Left hindlimb (tissue), 1 donor: Measurements from ENCODE around the gene ZNF618.
"Not testable (repeated sequence)": the region's sequence is repeated elsewhere in the genome, so short reads cannot be mapped to it uniquely, and the experiment has no call there.

Experiments used
- DNase-seq: peaks from one replicate; pipeline ENCODE4 v3.0.0-alpha.2; 2018

ZNF618 gene

GRCh38 chr9:113990975-113991471 is 114.9 kb downstream of the ZNF618 start:
- DNase-seq: no peak

DNA sequence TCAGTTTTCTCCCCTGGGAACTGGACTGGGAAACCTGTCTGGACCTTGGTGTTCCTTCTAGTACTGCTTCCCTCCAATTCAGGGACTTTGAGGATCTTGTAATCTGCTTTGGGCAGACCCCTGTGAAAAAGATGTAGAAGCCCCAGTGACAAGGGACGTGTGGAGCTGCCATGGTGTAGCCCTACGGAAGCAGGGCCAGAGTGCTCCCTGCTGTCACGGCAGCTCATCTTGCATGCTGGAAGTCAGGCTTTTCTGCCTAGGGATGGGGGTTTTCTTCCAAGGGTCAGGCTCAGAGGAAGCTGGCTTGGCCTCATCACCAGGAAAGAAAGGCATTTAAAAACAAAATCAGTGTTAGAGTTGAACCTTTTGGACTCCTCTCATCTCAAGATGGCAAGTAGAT is 115.6 kb downstream of the ZNF618 start:
- DNase-seq: no peak

DNA sequence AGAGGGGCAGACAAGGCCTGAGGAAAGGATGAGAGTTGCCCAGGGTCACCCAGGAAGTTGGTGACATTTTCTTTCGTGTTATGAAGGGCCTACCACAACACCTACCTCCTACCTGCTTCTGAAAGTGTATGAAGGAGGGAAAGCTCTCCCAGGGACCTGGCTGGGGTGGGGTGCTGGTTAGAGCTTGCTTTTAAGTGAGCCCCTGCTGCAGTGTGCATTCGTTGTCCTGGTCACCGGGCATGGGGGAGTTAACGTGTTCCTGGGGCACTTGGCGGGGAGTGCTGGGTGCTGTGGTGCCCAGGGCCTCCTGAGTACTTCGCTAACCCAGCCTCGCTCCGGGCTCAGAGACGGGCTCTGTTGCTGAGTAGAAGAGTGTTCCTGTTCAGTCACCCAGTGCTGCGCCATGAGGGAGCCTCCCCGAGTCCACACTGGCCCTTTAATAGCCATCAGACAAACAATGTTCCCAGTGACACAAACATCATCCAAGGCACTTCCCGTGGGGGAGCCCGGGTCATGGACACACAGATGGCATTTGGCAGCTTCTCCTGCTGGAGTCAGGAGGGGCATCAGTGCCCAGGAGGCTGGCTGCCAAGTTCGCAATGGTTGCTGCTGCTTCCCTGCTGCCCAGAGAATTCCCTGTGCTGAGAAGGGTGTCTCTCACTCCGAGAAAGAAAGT is 116.3 kb downstream of the ZNF618 start:
- no peak for DNase-seq

DNA sequence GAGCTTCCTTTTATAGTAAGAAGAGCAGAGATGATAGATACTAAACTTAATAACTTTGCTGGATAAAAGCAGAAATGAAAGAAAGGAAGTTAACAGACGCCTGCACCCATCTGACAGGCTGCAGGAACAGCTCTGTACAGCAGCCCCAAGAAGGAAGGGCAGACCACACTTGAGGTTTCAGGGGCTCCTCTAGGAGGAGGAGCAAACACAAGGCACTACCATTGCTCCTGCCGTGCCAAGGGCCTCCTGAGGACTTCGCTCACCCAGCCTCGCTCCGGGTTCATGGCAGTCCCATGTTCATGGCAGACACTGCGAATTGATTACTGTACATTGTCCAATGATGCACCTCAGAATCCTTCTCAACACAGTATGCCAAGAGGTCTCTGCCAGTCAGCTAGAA is 116.9 kb downstream of the ZNF618 start:
- no peak for DNase-seq

GRCh38 chr9:113993838-113994540 is 117.9 kb downstream of the ZNF618 start:
- peak; percentile 88 for DNase-seq

DNA sequence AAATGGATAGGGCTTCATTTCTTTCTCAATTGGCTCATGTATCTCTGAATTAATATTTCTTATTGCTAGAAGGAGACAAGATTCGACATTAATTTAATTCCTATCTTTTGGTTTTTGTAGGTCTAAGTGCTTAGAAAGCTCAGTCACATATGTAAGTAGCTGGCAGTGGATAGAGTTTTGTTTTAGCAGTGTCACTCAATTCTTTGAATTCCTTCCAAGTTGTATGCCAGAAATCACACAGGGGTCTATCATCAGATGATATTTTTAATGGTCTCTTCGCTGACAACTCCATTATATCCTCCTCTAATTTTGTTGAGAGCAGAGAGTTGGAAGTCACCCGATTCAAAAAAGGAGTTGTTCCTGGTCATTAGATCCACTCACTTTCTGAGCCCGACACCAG is 119.3 kb downstream of the ZNF618 start:
- no peak for DNase-seq

GRCh38 chr9:113995963-113996362 is 119.9 kb downstream of the ZNF618 start:
- no peak for DNase-seq

- DNase-seq: no peak
Observed at GRCh38 chr9:113996531-113997001, 120.5 kb downstream of the ZNF618 start.

DNA sequence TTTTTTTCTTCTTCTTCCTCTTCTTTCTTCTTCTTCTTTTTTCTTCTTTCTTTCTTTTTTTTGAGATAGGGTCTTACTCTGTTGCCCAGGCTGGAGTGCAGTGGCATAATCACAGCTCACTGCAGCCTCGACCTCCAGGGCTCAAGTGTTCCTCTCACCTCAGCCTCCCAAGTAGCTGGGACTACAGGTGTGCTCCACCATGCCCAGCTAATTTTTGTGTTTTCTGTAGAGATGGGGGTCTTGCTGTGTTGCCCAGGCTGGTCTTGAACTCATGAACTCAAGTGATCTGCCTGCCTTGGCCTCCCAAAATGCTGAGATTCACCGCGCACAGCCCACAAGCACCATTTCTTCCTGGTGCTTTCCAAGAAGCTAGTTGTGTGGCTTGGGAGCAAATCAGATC is 121.0 kb downstream of the ZNF618 start:
- DNase-seq: not testable (repeated sequence)

- DNase-seq: no peak
Observed at GRCh38 chr9:113997610-113998009, 121.5 kb downstream of the ZNF618 start.

GRCh38 chr9:113998114-113998513 is 122.0 kb downstream of the ZNF618 start:
- no peak for DNase-seq

DNA sequence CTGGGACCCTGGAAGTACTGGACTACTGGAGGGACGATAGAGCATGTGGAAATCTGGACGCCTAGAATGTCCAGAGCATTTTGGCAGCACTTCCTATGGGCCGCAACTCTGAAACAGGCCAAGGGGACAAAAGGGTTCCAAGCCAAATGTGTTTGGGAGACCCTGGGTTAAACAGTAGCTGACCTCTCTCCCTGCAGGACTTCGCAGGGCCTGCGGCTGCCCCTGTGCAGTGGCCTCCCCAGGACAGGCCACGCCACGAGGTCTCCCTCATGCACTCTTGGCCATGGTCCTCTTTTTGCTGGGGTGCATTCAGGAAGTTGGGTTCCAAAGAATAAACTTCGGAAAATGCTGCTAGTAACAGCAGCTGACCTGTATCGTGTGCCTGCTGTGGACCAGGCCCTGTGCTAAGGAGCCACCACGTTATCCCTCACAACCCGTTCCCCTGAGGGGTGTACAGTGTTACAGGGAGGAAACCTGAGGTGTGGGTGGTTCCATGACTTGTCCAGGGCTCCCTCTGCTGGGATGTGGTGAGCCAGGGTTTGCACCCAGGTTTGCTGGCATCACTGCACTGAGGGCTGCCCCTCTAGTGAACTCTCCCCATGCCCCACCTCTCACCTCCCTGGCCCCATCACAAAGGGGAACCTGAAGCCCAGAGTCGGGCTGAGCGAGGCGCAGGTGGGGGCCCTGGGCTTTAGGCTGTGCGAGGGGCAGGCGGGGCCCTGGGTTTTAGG is 122.6 kb downstream of the ZNF618 start:
- DNase-seq: no peak

DNA sequence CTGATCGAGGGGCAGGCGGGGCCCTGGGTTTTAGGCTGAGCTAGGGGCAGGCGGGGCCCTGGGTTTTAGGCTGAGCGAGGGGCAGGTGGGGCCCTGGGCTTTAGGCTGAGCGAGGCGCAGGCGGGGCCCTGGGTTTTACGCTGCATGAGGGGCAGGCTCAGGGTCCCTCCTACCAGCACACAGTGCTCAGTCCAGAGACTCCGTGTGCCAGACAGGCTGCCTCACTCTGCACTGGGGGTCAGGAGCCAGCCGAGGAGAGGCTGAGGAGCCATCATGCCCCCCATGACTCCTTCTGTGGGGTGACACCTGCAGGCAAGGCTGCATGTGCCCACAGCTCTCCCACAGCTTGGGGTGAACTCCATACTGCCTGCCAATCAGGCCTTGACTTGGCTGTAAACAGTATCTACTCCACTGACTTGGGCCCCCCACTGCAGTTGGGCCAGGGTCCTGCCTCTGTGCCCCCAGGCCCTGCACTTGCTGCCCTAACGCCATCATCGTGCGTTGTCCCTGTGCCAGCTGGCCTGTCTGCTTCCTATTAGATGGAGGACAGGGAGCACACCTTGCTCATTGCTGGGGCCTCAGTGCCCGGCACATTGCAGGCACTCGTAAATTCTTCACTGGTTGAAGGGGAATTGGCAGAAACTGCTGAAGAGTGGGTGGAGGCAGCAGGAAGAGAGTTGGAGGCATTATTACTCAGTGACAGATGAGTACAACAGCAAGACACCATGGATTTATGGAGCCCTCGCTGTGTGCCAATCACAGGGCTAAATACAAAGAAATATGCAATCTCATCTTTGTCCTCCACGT is 123.3 kb downstream of the ZNF618 start:
- no peak for DNase-seq

- DNase-seq: no peak
Observed at GRCh38 chr9:114000063-114000454, 124.0 kb downstream of the ZNF618 start.

- DNase-seq: no peak
Observed at GRCh38 chr9:114000671-114001409, 124.7 kb downstream of the ZNF618 start.

GRCh38 chr9:114001410-114001685 is 125.2 kb downstream of the ZNF618 start:
- no peak for DNase-seq

DNA sequence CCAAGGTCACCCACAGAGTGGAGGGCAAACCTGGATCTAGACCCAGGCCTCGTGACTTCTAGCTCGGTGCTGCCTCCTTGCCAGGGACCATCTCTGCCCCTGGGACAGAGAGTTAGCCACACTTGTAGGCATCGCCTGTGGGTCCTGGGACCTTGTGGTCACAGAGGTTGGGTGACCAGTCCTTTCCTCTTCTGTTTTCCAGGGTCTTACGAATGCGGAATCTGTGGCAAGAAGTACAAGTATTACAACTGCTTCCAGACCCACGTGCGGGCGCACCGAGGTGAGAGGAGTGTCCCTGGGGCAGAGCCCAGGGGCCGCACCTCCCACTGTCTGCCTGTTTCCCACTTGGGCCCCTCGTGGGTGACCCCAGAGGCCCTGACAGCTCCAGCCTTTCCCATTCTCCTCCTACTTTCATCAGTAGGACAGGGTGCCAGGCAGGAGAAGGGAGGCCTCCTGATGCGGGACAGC is 125.7 kb downstream of the ZNF618 start:
- DNase-seq: no peak

DNA sequence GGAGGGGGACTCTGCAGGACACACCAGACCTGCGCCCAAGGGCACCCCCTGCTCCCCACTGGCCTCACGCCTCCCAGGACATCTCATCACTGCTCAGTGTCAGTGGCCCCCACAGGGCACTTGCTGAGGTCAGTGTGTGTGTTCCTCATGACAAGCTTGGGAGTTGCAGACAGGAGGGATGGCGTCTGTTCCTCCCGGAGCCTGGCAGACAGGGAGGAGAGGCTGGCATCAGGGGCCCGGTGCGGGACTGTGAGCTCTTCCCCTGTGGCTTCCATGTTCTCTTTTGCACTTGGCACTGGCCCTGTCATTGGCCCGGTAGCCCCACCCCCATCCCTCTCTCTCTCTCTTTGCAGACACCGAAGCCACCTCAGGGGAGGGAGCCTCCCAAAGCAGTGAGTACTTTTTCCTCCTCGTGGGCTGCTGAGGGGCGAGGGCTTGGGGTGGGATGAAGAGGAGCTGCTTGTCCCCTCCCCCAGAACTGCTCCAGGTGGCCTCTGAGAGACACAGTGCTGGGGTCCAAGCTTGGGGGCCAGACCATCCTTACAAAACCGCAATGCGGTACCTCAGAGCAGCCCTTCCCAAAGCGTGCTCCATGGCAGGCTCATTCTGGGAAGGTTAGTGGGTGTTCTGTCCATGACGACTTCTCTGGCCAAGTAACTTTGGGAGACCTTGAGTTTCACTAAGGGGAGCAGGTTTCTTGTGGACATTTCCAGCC is 126.3 kb downstream of the ZNF618 start:
- no peak for DNase-seq

GRCh38 chr9:114002986-114003350 is 126.9 kb downstream of the ZNF618 start:
- DNase-seq: no peak

DNA sequence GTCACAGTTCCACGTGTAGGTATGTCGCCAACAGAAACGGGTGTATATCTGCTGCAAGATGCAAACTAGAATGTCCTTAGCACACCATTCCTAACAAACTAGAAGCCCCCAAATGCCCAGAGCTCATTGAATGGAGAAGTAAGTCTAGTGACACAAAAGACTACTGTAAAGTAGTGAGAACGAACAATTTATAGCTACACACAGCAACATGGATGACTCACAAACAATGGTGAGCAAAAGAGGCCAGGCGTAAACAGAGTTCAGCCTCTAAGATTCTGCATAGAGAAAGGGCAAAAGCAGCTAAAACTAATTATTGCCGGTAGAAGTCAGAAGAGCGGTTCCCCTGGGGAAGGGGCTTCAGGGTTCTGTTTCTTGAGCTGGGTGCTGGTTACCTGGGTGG is 127.2 kb downstream of the ZNF618 start:
- no peak for DNase-seq

GRCh38 chr9:114003758-114004157 is 127.6 kb downstream of the ZNF618 start:
- DNase-seq: no peak
